Stomach smooth muscle (tissue), 2 donors: ENCODE measurements around the gene FBXO48.

Source experiments
- H3K27ac ChIP-seq: one replicate; pipeline ENCODE4 v1.7.0; 2013; ENCODE audit warnings: mild to moderate bottlenecking, low read length, inconsistent platforms
- H3K27me3 ChIP-seq, 2 donors: one replicate each; pipeline ENCODE4 v1.7.0; 2013; ENCODE audit warnings: low read length in 2 of 2; ENCODE audit not compliant: insufficient read depth in 2 of 2, control insufficient read depth in 1 of 2
- H3K36me3 ChIP-seq, 2 donors: one replicate each; pipeline ENCODE4 v1.7.0; 2013; ENCODE audit warnings: low read length in 2 of 2; ENCODE audit not compliant: control insufficient read depth in 2 of 2, insufficient read depth in 2 of 2
- H3K4me1 ChIP-seq: one replicate; pipeline ENCODE4 v1.7.0; 2013; ENCODE audit warnings: low read length; ENCODE audit not compliant: control insufficient read depth, insufficient read depth
- H3K4me3 ChIP-seq, 2 donors: one replicate each; pipeline ENCODE4 v1.7.0; 2013; ENCODE audit warnings: low read length in 2 of 2
- H3K9ac ChIP-seq, 2 donors: one replicate each; pipeline ENCODE4 v1.7.0; 2013; ENCODE audit warnings: low read length in 2 of 2, mild to moderate bottlenecking in 1 of 2
- H3K9me3 ChIP-seq, 2 donors: one replicate each; pipeline ENCODE4 v1.7.0; 2013; ENCODE audit warnings: low read length in 2 of 2; ENCODE audit not compliant: control insufficient read depth in 2 of 2
- donor health status: healthy.
- donor health status: Pancreatic carcinoma.

The FBXO48 gene

DNA sequence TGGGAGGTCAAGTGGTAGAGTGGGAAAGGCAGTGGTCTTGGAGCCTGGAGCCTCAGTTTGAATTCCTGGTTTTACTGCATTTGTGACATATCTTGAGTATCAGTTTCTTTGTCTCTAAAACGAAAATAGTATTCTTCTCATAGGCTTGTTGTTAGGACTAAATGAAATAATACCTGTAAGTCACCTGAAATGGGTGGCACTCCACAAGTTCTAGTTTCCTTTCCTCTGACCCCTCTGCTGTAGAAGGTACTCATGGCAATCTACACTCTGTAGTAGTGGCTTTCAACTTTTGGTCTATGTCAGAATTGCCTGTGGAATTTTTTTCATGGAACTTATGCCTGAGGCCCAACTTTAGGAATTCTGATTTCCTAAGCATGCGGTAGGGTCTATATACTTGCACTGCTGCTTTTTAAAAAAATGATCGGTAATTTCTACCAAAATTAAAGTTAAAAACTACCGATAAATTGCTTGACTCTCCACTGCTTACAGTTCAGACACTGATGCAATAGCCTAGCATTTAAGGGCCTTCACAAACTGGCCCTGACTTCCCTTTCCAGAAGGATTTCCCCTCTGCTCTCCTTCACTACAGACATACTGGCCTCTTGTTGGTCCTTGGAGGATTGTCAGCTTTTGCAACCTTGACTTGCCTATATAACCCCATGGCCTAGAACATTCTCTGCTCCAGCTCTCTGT lies 54.8 kb downstream of the FBXO48 start:
- Histone ChIP-seq H3K9me3 (no peaks in the 10 kb centered on the region), H3K27me3 (no peaks in the 10 kb centered on the region), H3K9ac (no peak overlapping the region), H3K36me3 (no peaks in the 10 kb centered on the region), H3K27ac (no peak overlapping the region), H3K4me1 (no peaks in the 10 kb centered on the region), H3K4me3 (no peak overlapping the region)

DNA sequence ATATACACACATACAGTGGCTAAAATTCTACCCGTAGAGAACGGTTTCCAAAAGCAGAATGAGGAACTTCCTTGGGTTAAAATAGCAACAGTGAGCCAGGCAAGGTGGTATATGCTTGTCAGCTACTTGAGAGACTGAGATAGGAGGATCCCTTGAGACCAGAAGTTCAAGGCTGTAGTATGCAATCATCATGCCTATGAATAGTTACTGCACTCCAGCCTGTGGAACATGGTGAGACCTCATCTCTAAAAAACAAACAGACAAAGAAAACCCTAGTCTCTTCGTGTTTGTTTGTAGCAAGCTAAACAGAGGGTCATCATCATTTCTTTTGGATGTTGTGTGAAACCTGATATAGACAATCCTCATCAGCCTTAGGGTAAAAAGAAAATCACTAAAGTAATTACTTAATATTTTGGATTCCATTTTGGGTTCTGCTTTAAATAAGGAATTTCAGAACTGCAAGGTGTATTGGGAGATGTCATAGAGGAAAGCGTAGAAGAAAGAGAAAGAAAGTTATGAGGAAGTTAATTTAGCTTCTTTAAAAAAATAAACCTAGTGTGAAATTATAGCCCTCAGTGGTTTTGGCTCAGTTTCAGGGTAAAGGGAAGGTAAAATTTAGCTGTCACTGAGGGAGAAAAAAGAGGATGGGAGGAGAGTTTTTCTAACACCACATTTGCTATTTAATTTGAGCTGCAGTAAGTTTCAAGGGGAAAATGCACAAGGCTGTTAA lies 55.5 kb downstream of the FBXO48 start:
- no peaks in the 10 kb centered on the region for H3K9me3 ChIP-seq
- H3K4me3 ChIP-seq: no peak overlapping the region
- H3K27me3 ChIP-seq: no peaks in the 10 kb centered on the region
- no peak overlapping the region for H3K27ac ChIP-seq
- no peak overlapping the region for H3K9ac ChIP-seq
- no peaks in the 10 kb centered on the region for H3K4me1 ChIP-seq
- H3K36me3 ChIP-seq: no peaks in the 10 kb centered on the region
